Measurements from ENCODE around the gene HOXA10.
A peak's percentile ranks its signal among the peaks of the same experiment; 100 is the strongest.

HOXA10 gene

DNA sequence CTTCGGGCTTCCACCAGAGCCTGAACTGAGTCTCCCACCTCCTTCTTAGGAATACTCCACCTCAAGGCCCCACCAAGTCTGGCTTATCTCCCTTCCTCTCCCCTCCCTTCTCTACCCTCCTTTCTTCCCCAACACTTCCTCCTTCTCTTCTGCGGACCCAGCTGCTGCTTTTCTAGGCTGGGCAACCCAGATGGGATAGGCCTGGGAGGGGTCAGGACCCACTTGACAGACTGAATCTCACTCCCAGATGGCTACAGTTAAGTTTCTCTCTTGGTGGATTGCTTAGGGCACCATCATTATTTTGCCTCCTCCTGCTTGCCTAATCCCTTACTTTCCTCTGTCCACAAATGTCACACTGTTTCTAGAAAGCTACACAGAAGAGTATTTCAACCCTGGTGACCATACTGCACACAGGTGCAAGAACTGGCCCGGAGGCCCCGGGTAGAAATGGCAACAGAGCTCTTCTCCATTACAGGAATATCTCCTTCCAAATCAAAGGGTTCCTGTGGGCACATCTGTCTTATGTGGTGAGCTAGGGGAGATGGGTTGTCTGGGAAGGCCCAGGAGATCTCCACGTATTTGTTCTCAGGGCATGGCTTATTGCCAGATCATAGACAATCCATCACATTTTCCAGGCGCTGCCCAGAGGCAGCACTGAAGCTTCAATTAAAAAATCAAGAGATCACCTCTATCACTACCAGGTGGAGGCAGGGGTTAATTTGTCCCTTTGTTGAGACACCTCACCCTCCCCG, 16.1 kb upstream of the HOXA10 start:
- no peak for DNase-seq

DNA sequence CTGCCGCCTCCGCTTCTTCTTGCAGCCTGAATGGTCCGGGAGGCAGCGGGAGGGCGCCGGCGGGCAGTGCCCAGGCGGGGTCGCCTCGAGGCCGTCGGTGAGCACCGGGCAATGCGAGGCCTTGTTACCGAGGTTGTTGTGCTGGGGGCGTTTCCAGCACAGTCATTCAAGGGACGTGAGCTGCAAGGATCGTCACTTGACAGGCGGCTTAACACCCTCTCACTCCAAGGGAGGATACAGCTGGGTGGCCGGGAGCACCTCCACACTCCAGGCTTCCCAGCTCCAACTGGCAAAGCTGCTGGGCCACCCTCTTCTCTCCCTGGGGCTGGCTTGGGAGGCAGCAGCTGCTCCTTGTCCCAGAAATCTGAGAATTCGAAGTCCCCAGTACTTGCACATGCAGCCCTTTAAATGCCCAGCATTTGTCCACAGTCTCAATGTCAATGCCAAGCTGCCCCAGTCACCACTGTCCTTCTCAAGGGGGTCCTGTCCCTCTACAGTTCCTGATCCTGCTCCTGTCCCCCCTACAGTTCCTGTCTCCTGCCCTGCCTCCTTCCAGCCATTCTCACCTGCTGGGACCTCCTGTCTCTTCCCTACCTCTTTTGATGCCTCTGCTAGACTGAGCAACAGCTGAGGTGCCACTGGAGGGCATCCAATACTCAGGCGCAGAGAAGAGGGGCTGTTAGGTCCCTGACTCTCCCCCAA, 15.3 kb upstream of the HOXA10 start:
- DNase-seq: no peak

DNA sequence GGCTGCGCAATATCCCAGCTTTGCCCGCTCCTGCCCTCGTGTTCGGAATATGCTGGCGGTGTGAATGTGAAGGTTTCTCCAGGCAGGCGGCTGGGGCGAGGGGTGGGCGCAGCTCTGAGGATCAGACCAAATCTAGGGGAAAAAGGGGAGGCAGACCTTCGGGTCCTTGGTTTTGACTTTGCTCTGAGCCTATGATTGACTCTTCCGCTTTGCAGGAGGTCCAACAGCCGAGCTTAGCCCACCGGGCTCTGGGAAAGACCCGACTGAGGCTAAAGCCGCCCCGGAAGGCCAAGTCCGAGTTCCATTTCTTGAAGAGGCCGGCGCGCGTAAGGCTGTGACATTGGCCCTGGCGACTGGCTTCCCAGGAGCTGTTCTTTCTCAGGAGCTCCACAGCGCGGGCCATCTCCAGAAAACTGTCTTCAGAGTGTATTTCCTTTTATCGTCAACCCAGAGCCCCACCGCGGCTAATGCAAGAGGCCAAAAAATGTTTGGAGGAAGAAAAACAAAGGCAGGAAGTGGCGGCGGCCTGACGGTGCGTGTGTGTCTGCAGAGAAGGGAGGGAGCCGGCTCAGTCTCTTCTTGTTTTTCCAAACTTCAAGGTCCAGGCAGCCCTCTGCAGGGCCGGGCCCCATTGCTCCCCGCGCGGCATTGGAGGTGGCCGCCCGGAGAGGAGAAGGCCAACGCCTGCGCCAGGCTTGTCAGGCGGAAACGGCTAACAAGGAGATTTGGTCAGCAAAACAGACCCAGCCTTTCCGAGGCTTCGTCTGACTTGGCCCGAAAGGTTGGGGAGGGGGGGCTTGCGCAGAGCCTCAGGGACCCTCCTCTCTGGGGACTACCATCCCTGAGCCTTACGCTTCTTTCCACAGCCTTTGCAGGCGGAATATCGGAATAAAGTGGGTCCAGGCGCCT, 14.5 kb upstream of the HOXA10 start:
- DNase-seq: no peak

GRCh38 chr7:27187475-27188385, 13.6 kb upstream of the HOXA10 start:
- DNase-seq: no peak

GRCh38 chr7:27186668-27187474, 12.8 kb upstream of the HOXA10 start:
- no peak for DNase-seq

DNA sequence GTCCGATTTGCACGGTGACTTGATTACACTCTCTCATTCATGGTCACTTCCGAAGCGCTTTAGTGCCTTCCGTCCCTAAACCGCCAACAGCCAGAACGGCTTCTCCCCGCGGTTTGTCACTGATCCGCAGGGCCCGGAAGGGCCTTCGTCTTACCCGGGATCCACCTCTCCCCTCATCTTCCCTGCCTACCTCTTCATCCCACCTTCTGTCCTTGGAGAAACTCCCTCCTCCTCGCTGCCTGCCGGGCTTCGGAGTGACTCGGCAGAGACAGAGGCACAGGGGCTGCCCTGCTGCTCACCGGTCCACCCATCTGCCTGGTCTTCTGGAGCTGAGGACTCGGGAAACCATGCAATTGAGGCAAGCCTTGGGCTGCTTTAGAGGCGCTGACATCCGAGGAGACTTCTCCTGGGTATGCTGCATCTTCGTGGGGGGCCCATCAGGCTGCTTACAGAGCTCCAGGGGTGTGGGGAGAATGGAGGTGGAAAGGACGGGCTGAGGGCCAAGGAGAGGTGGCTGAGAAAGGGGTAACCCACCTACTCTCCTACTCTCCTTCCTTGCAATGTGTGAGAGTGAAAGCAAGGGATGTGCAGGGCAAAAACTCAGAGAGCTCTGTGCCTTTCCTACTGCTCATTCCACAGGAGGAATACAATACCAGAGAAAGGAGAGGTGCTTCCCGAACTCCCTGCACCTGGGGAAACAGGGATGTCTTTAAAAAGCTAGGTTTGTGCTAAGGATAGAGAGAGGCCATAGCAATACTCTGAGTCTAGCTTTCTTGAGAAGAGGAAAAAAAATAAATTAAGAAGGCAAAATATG, 11.9 kb upstream of the HOXA10 start:
- DNase-seq: no peak

GRCh38 chr7:27185013-27185853, 11.1 kb upstream of the HOXA10 start, which contains the start of gene HOXA11:
HOXA11 (minus strand) TSS chr7:27185232; CDS start chr7:27185144, 88 bp downstream.
- no peak for DNase-seq

GRCh38 chr7:27184337-27185012, 10.4 kb upstream of the HOXA10 start:
- peak in 1 of 2 experiments; percentile 42 for DNase-seq

- peak; percentile 34 to 42 for DNase-seq
Measured at GRCh38 chr7:27183682-27184336, 9.7 kb upstream of the HOXA10 start.

GRCh38 chr7:27182861-27183681, 9.0 kb upstream of the HOXA10 start:
- peak in 1 of 2 experiments; percentile 22 for DNase-seq

GRCh38 chr7:27182285-27182841, 8.2 kb upstream of the HOXA10 start:
- peak in 1 of 2 experiments; percentile 15 for DNase-seq

DNA sequence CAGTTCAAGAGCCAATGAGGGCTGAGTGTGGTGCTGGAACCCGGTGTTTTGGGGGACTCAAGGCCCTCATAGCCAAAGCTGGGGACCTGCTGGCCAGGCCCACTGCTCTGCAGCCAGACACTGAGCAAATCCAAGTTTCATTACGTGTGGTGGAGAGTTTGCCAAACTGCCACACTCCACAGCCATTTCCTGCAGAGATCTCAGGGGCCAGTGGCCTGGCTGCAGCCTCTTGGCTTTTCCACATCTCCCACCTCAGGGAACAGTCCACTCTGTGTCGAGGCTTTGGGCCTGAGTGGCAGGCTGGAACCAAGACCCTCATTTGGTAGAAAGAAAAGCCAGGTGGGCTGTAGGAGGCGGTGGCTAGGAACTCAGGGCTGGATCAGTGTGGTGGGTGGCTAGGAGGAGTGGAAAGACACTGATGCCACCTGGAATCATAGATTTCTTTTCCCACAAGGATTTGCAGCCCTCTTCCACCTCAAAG, 7.7 kb upstream of the HOXA10 start:
- no peak for DNase-seq

DNA sequence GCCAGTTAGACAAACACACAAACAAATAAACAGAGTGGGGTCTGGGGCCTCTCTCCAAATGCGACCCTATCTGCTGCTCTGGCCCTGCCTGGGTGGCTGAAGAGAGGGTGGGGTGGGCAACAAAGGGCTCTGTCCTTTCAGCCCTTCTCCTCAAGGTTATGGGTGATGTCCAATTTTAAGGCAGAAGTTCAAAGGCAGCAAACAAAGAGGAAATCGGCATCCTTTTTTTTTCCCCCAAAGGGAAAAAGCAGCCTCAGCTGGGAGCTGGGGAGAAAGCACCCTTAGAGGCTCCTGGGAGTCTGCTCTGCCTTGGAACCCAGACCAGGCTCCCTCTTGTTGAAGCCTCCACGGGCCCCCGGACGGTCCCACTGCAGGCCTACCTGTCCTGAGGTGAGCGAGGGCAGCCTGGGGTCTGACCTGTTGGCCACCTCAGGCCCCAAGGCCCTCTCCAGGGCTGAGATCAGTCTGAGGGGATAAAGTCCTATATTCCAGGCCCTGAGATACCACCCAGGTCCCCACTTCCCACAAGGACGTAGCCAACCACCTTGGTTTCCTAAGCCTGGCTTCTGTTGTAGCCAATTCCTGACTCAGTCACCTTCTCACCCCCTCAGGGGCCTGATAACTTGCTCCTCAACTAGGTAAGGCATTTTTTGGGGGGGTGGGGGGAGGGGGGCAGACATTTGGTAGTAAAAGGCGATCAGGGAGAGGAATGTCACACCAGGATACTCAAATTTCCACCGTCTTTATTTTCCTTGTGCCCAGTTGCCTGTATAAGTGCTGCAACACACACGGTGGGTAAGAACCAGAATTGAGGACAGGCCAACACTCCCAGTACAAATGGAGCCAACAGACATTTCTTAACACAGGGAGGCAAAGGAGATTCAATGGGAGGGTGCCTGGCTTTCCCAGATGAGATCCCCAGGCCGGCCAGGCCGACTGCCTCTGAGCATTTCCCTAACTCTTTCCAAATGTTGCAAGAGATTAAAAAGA, 6.6 kb upstream of the HOXA10 start:
- DNase-seq: no peak

DNA sequence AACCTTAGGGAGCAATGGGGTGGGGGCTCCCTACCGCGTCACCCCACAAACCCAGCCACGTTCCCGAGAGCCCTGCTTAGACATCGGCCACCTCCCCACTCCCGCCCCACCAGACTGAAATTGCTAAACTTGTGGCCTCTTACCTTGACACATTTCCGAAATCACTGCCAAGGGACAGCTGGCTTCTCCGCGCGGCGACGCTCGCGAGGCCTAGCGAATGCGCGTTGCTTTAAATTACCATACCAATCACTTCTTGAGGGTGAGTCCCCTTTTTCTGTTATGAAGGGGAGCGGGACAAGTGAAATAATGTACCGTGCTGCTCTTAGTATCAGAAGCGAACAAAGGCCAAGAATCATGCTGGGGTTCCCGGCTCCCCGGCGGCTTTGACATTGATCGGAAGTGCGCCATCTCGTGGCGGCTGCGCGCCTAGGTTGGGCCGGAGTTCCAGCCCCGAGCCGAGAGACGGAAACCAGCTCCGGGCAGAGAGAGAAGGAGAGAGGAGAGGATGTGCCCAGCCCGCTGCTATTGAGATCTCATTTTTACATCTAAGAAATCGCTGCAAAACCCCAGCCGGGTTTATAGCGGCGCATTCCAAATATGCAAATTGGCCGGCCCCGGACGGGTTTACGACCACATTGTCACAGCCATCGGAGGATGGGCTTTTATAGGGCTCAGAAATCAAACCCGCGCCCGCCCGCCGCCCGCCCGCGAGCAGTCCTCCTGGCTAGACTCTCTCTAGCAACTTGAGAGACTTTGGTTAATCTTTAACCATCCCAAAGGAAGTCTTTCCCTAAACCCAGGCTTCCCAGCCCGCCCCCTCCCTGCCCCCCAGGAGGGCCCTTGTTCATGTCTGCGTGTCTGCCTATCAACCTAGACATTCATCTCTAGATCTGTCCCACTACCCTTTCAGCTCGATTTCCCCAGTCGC, 5.6 kb upstream of the HOXA10 start:
- DNase-seq: peak; percentile 75 to 87

All from NCI-H446 (cell line).